GM19099 (cell line): ENCODE results near the gene FAM167B.

Source experiments
- POLR2A ChIP-seq: IDR thresholded peaks from 3 replicates; pipeline ENCODE4 v1.6.1; 2011; ENCODE audit warnings: low read depth; ENCODE audit not compliant: insufficient read length; ENCODE audit errors: extremely low read depth

The FAM167B gene

GRCh38 chr1:32216566-32216965 lies 30.5 kb upstream of the FAM167B start:
- no peak for TF ChIP-seq POLR2A

- no peak for TF ChIP-seq POLR2A
Observed at GRCh38 chr1:32219022-32219421, 28.0 kb upstream of the FAM167B start.

- no peak for TF ChIP-seq POLR2A
Observed at GRCh38 chr1:32220746-32221580, 26.1 kb upstream of the FAM167B start.

GRCh38 chr1:32221581-32221979 lies 25.4 kb upstream of the FAM167B start:
- TF ChIP-seq POLR2A, result no peak

GRCh38 chr1:32221980-32222755 lies 24.9 kb upstream of the FAM167B start, which contains the start of the genes EIF3I and TMEM234:
Gene EIF3I, plus strand, starts transcription at chr1:32222407. Its CDS starts 35 bp downstream, at chr1:32222442.
Gene TMEM234, minus strand, starts transcription at chr1:32222353. Its CDS starts 31 bp downstream, at chr1:32222322.
- TF ChIP-seq POLR2A, result peak; percentile 82

- TF ChIP-seq POLR2A, result no peak
Observed at GRCh38 chr1:32223683-32224082, 23.3 kb upstream of the FAM167B start.

- TF ChIP-seq POLR2A, result no peak
Observed at GRCh38 chr1:32224285-32224684, 22.7 kb upstream of the FAM167B start.

GRCh38 chr1:32228771-32229170 lies 18.3 kb upstream of the FAM167B start:
- no peak for TF ChIP-seq POLR2A

- TF ChIP-seq POLR2A, result no peak
Observed at GRCh38 chr1:32231843-32232432, 15.1 kb upstream of the FAM167B start.

GRCh38 chr1:32232558-32233304 lies 14.3 kb upstream of the FAM167B start:
- no peak for TF ChIP-seq POLR2A

GRCh38 chr1:32234792-32235191 lies 12.2 kb upstream of the FAM167B start:
- TF ChIP-seq POLR2A, result no peak

- TF ChIP-seq POLR2A, result no peak
Observed at GRCh38 chr1:32239337-32239736, 7.7 kb upstream of the FAM167B start.

- no peak for TF ChIP-seq POLR2A
Observed at GRCh38 chr1:32239790-32240139, 7.3 kb upstream of the FAM167B start.

GRCh38 chr1:32240140-32240951 lies 6.7 kb upstream of the FAM167B start:
- TF ChIP-seq POLR2A, result peak; percentile 37
